Measurements from ENCODE around the gene NSD1. TPM values are rescaled to one million over a fixed set of nuclear protein-coding genes. Genes with fewer than 3 reads are reported as not detected.

NSD1 gene
- total and polyA plus RNA-seq, 10 of the 15 experiments (the other 5 are each of a cell fraction or from before 2014, with no cell fraction given), result 7.0 to 57.9 (median 30.4) TPM

- no peak overlapping the region for H2AFZ ChIP-seq (ENCODE audit: control insufficient read depth, low read depth, low read length)
- ATAC-seq (peak; percentile 23; the same call in 2 of the 3 replicates), FAIRE-seq (no peak), DNase-seq (ENCODE audit: low read depth, low spot score) (no peak)
- in situ Hi-C loops (cut with MboI), result no loop called here
- ChIA-PET SMC1A (ENCODE audit: uncharacterized antibody, unreplicated experiment) (no interaction called here), CTCF (no interaction called here), POLR2A (no interaction called here), RAD21 (ENCODE audit: unreplicated experiment) (no interaction called here)
- no peaks in the 10 kb centered on the region for H3K9me3 ChIP-seq (replicated peaks; ENCODE audit: control insufficient read depth, insufficient read depth, low read length)
- TF ChIP-seq ATF7 (IDR thresholded peaks at IDR 0.05; ENCODE audit: low read depth), result peak; percentile 71
- TF ChIP-seq PKNOX1 (IDR thresholded peaks at IDR 0.05), result 0 out of 2 replicates have a peak, but pooled peaks have one; percentile 14
- no peak for TF ChIP-seq EZH2 (IDR thresholded peaks at IDR 0.05; ENCODE audit: borderline replicate concordance, control insufficient read depth, low read depth, low read length)
- TF ChIP-seq CREM (IDR thresholded peaks at IDR 0.05; ENCODE audit: low read depth), result no peak
- peaks cover 10% of the 10 kb centered on the region for H3K4me1 ChIP-seq (ENCODE audit: control insufficient read depth, insufficient read depth, low read length)
- no peak overlapping the region for H3K27ac ChIP-seq (ENCODE audit: control insufficient read depth, insufficient read depth)
- H3K4me3 ChIP-seq, result no peak overlapping the region
- peaks cover 2 to 20% of the 10 kb centered on the region in 2 experiments for H3K36me3 ChIP-seq (ENCODE audit: control insufficient read depth in 2 of 2, insufficient read depth in 2 of 2, low read length in 1 of 2)
- no peak overlapping the region for H3K4me2 ChIP-seq (ENCODE audit: control insufficient read depth, insufficient read depth)
- H3K9ac ChIP-seq (ENCODE audit: control insufficient read depth, insufficient read depth, low read length), result no peak overlapping the region
- H3K79me2 ChIP-seq (ENCODE audit: control insufficient read depth, insufficient read depth, low read length), result peaks cover 50% of the 10 kb centered on the region
- H4K20me1 ChIP-seq (ENCODE audit: control insufficient read depth, insufficient read depth), result no peaks in the 10 kb centered on the region
- BruUV-seq (replicated peaks), result no TSS peak
- intact Hi-C loops (cut with micrococcal nuclease; ENCODE audit: unreplicated experiment), result no loop called here
- WGBS (ENCODE audit: insufficient coverage, insufficient replicate concordance, low lambda C conversion rate, missing lambda C conversion rate), result 99% methylated on average over 2 of the region's 2 CpGs
- no peaks in the 10 kb centered on the region for H3K27me3 ChIP-seq (replicated peaks in 1 of 2; ENCODE audit: control insufficient read depth in 2 of 2, insufficient read depth in 2 of 2, low read length in 1 of 2)
Observed at GRCh38 chr5:177142098-177142611, 8.6 kb downstream of the NSD1 start.

DNA sequence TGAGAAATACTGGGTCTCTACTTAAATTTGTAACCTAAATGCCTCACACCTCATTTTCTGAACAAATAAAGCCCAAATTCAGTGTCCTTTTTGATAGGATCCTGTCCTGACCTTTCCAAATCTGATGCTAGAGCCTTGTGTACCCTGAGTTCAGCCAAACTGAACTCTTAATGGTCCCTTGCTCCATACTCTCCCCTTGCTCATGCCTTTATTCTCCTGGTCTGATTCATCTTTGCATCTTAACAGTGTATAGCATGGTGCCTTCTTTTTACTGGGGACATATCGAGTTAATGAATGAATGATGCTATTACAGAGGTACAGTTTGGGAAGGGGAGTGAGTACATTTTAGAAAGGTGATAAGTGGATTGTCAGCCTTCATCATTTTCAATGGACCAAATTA, 9.2 kb downstream of the NSD1 start:
- no peak for FAIRE-seq
- WGBS (ENCODE audit: insufficient coverage, insufficient replicate concordance, low lambda C conversion rate, missing lambda C conversion rate), result 90% methylated on average over 1 of the region's 1 CpG
- TF ChIP-seq SIN3A (IDR thresholded peaks at IDR 0.05; ENCODE audit: low read depth, low read length), result no peak
- peak; percentile 54; the same call in 1 of the 2 replicates for TF ChIP-seq ZNF24 (IDR thresholded peaks at IDR 0.05)
- peaks cover 44% of the 10 kb centered on the region for H3K79me2 ChIP-seq (ENCODE audit: control insufficient read depth, insufficient read depth, low read length)
- H2AFZ ChIP-seq (ENCODE audit: control insufficient read depth, low read depth, low read length), result no peak overlapping the region
- no peak overlapping the region for H3K9ac ChIP-seq (ENCODE audit: control insufficient read depth, insufficient read depth, low read length)
- ChIA-PET SMC1A (ENCODE audit: uncharacterized antibody, unreplicated experiment) (interaction anchor here (0.9 kb wide), 1 partner anchor 45 kb away, joined by 3 read pairs; no protein-coding TSS in a partner anchor), RAD21 (ENCODE audit: unreplicated experiment) (no interaction called here), POLR2A (interaction anchor here (0.6 kb wide), 1 partner anchor 130 kb away, joined by 3 read pairs; no protein-coding TSS in a partner anchor), CTCF (no interaction called here)
- H3K4me3 ChIP-seq, result peak overlapping the region; percentile 16; the same call in 1 of the 2 replicates
- H3K9me3 ChIP-seq (replicated peaks; ENCODE audit: control insufficient read depth, insufficient read depth, low read length), result no peaks in the 10 kb centered on the region
- BruUV-seq (replicated peaks), result TSS peak; percentile 44
- in situ Hi-C loops (cut with MboI) (no loop called here), intact Hi-C loops (cut with micrococcal nuclease; ENCODE audit: unreplicated experiment) (no loop called here)
- peak overlapping the region; percentile 51; the same call in 1 of the 2 replicates for H3K4me2 ChIP-seq (ENCODE audit: control insufficient read depth, insufficient read depth)
- H4K20me1 ChIP-seq (ENCODE audit: control insufficient read depth, insufficient read depth), result no peaks in the 10 kb centered on the region
- ATAC-seq, result peak; percentile 25; the same call in 1 of the 3 replicates
- peaks cover 2 to 20% of the 10 kb centered on the region in 2 experiments for H3K36me3 ChIP-seq (ENCODE audit: control insufficient read depth in 2 of 2, insufficient read depth in 2 of 2, low read length in 1 of 2)
- no peak for DNase-seq (ENCODE audit: low read depth, low spot score)
- peaks cover 10% of the 10 kb centered on the region for H3K4me1 ChIP-seq (ENCODE audit: control insufficient read depth, insufficient read depth, low read length)
- H3K27ac ChIP-seq (ENCODE audit: control insufficient read depth, insufficient read depth), result no peak overlapping the region; the same call in 1 of the 2 replicates
- no peaks in the 10 kb centered on the region for H3K27me3 ChIP-seq (replicated peaks in 1 of 2; ENCODE audit: control insufficient read depth in 2 of 2, insufficient read depth in 2 of 2, low read length in 1 of 2)
